MM.1S (cell line): ENCODE measurements around the gene RCAN1.

Experiments used
- EZH2 ChIP-seq: fragments of 300-600 bp; sonication (generic); optimal IDR thresholded peaks from 2 replicates; pipeline ENCODE3; 2017; ENCODE audit warnings: low read depth, mild to moderate bottlenecking, antibody characterized with exemption, low read length, mixed read lengths
- EZH2phosphoT487 ChIP-seq: fragments of 300-600 bp; sonication (generic); IDR thresholded peaks from 2 replicates; pipeline ENCODE4 v1.6.1; 2018; ENCODE audit warnings: antibody characterized with exemption, low read length
- TF ChIP-seq, protein P1 (sequence below): fragments of 300-600 bp; sonication (generic); IDR thresholded peaks from 2 replicates; pipeline ENCODE4 v1.5.1; 2016; ENCODE audit warnings: antibody characterized with exemption, low read length, mixed read lengths

DNA sequence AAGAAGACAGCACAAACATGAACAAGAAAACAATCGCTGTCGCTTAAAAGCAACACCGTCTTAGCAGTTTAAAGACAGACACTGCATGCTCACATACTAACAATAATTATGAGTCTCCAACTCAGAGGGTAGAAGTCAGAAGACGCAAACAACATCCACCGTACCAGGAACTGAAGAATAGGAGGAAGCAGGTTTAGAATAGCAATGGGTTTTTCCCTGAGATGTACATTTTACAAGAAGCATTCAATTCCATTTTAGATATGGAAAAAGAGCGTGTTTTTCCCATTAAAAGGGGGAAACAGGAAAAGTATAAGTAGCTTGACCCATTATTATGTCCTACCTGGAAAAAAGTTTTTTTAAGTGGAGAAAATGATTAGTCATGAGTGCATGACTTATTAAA, 68.4 kb downstream of the RCAN1 start:
- TF ChIP-seq, protein P1, sequence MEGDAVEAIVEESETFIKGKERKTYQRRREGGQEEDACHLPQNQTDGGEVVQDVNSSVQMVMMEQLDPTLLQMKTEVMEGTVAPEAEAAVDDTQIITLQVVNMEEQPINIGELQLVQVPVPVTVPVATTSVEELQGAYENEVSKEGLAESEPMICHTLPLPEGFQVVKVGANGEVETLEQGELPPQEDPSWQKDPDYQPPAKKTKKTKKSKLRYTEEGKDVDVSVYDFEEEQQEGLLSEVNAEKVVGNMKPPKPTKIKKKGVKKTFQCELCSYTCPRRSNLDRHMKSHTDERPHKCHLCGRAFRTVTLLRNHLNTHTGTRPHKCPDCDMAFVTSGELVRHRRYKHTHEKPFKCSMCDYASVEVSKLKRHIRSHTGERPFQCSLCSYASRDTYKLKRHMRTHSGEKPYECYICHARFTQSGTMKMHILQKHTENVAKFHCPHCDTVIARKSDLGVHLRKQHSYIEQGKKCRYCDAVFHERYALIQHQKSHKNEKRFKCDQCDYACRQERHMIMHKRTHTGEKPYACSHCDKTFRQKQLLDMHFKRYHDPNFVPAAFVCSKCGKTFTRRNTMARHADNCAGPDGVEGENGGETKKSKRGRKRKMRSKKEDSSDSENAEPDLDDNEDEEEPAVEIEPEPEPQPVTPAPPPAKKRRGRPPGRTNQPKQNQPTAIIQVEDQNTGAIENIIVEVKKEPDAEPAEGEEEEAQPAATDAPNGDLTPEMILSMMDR: no peak
- TF ChIP-seq EZH2 (no peak), EZH2phosphoT487 (no peak)
